ENCODE measurements around the gene ADAMTS4.

ADAMTS4 gene

GRCh38 chr1:161177112-161177935, 21.5 kb downstream of the ADAMTS4 start, which contains the start of gene B4GALT3:
B4GALT3 (minus strand) TSS chr1:161177507; CDS start chr1:161176060, 1,447 bp downstream.
- ATAC-seq (ENCODE audit: insufficient read depth, low read depth) (peak; percentile 95), DNase-seq (peak; percentile 94)

DNA sequence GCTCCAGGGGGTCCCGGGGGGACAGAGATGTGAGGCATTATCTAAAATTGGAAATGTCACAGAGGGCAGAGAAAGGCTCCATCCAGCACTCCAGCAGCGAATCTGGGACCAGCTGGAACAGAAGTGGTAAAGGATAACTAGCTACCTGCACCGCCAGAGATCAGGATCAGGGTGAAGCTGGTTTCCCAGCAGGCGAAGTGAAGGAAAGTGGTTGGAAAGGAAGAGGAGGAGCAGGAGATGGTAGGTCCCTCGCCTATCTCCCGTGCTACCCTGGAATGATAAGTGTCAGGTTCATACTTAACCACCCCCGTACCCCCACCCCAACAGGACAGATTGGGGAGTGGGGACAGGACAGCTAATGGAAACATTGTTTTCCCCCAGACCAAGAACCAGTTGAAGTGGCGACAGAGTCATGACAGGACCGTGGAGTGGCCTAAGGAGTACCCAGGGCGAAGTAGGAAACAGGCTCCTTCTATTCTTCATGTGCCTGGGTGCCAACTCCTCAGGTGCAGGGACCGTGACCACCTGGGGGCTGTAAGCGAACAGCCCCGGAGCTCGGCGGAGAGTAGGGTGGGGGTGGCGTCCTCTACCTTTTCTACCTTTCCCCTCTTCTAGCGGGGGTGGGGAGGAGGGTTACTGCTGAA, 22.3 kb downstream of the ADAMTS4 start:
- H3K4me1 ChIP-seq (ENCODE audit: insufficient read depth, low read length) = peaks cover 30% of the 10 kb centered on the region
- no peaks in the 10 kb centered on the region for H3K9me3 ChIP-seq (ENCODE audit: insufficient read depth, low read length, severe bottlenecking)
- DNase-seq (no peak), ATAC-seq (ENCODE audit: insufficient read depth, low read depth) (no peak)
- peak overlapping the region; percentile 93 for H3K4me2 ChIP-seq (ENCODE audit: insufficient read depth, low read length)
- peak overlapping the region; percentile 63 for H3K9ac ChIP-seq (ENCODE audit: low read depth, low read length)
- H4K20me1 ChIP-seq (ENCODE audit: insufficient read depth, low read length) = no peaks in the 10 kb centered on the region
- H3K79me2 ChIP-seq (ENCODE audit: insufficient read depth, low read length) = peaks cover 18% of the 10 kb centered on the region
- H3K27me3 ChIP-seq (ENCODE audit: insufficient read depth, low read length, poor library complexity) = no peaks in the 10 kb centered on the region
- peak overlapping the region; percentile 79 for H3K27ac ChIP-seq (ENCODE audit: low read length)
- H2AFZ ChIP-seq (ENCODE audit: low read depth, low read length) = peak overlapping the region; percentile 90
- TF ChIP-seq CTCF (IDR thresholded peaks at IDR 0.05; ENCODE audit: borderline replicate concordance, extremely low read depth, low read length, poor library complexity, severe bottlenecking) (no peak), EZH2 (IDR thresholded peaks at IDR 0.05; ENCODE audit: borderline replicate concordance, low read depth, low read length, severe bottlenecking) (no peak)
- H3K36me3 ChIP-seq (ENCODE audit: insufficient read depth, low read length) = peaks cover 38% of the 10 kb centered on the region
- peak overlapping the region; percentile 34 to 73 for H3K4me3 ChIP-seq (ENCODE audit: low read depth in 1 of 2, low read length in 2 of 2)

More at GRCh38 chr1:161177112-161177935, 21.5 kb downstream of the ADAMTS4 start, which contains the start of gene B4GALT3:
- no peaks in the 10 kb centered on the region for H3K27me3 ChIP-seq (ENCODE audit: insufficient read depth, low read length, poor library complexity)
- peak within 1 kb of the TSS; percentile 90 for H2AFZ ChIP-seq (ENCODE audit: low read depth, low read length)
- peaks cover 30% of the 10 kb centered on the region for H3K4me1 ChIP-seq (ENCODE audit: insufficient read depth, low read length)
- H3K4me2 ChIP-seq (ENCODE audit: insufficient read depth, low read length) = peak within 1 kb of the TSS; percentile 93
- peak within 1 kb of the TSS; percentile 63 for H3K9ac ChIP-seq (ENCODE audit: low read depth, low read length)
- H3K27ac ChIP-seq (ENCODE audit: low read length) = peak within 1 kb of the TSS; percentile 79
- H3K4me3 ChIP-seq (ENCODE audit: low read depth in 1 of 2, low read length in 2 of 2) = peak within 1 kb of the TSS; percentile 34 to 73
- peaks cover 18% of the 10 kb centered on the region for H3K79me2 ChIP-seq (ENCODE audit: insufficient read depth, low read length)
- TF ChIP-seq CTCF (IDR thresholded peaks at IDR 0.05; ENCODE audit: borderline replicate concordance, extremely low read depth, low read length, poor library complexity, severe bottlenecking) = peak; percentile 40
- TF ChIP-seq EZH2 (IDR thresholded peaks at IDR 0.05; ENCODE audit: borderline replicate concordance, low read depth, low read length, severe bottlenecking) = no peak
- H3K36me3 ChIP-seq (ENCODE audit: insufficient read depth, low read length) = peaks cover 31% of the 10 kb centered on the region
- H3K9me3 ChIP-seq (ENCODE audit: insufficient read depth, low read length, severe bottlenecking) = no peaks in the 10 kb centered on the region
- no peaks in the 10 kb centered on the region for H4K20me1 ChIP-seq (ENCODE audit: insufficient read depth, low read length)

- peaks cover 45% of the 10 kb centered on the region for H3K36me3 ChIP-seq (ENCODE audit: insufficient read depth, low read length)
- H2AFZ ChIP-seq (ENCODE audit: low read depth, low read length) = no peak overlapping the region
- peaks cover 18% of the 10 kb centered on the region for H3K79me2 ChIP-seq (ENCODE audit: insufficient read depth, low read length)
- TF ChIP-seq CTCF (IDR thresholded peaks at IDR 0.05; ENCODE audit: borderline replicate concordance, extremely low read depth, low read length, poor library complexity, severe bottlenecking) = no peak
- no peak for TF ChIP-seq EZH2 (IDR thresholded peaks at IDR 0.05; ENCODE audit: borderline replicate concordance, low read depth, low read length, severe bottlenecking)
- ATAC-seq (ENCODE audit: insufficient read depth, low read depth) (no peak), DNase-seq (no peak)
- peak overlapping the region; percentile 63; the same call in 1 of the 2 replicates for H3K9ac ChIP-seq (ENCODE audit: low read depth, low read length)
- H3K4me1 ChIP-seq (ENCODE audit: insufficient read depth, low read length) = peaks cover 30% of the 10 kb centered on the region
- no peaks in the 10 kb centered on the region for H4K20me1 ChIP-seq (ENCODE audit: insufficient read depth, low read length)
- no peak overlapping the region for H3K27ac ChIP-seq (ENCODE audit: low read length)
- H3K4me3 ChIP-seq (ENCODE audit: low read depth in 1 of 2, low read length in 2 of 2) = peak overlapping the region; percentile 34 to 73; a peak in 3 of 4 replicates
- H3K9me3 ChIP-seq (ENCODE audit: insufficient read depth, low read length, severe bottlenecking) = no peaks in the 10 kb centered on the region
- no peaks in the 10 kb centered on the region for H3K27me3 ChIP-seq (ENCODE audit: insufficient read depth, low read length, poor library complexity)
- peak overlapping the region; percentile 93 for H3K4me2 ChIP-seq (ENCODE audit: insufficient read depth, low read length)
Measured at GRCh38 chr1:161175771-161176453, 22.9 kb downstream of the ADAMTS4 start.
